HEK293T (cell line): ENCODE results near the gene CDH18.

Experiments used
- ARNT ChIP-seq: fragments of 450-650 bp; IDR thresholded peaks from 2 replicates; pipeline ENCODE4 v1.6.1; 2017; ENCODE audit warnings: mild to moderate bottlenecking
- FOXK2 ChIP-seq: fragments of 450-650 bp; IDR thresholded peaks from 2 replicates; pipeline ENCODE4 v1.6.1; 2016; ENCODE audit warnings: mild to moderate bottlenecking
- HDGF ChIP-seq: fragments of 450-650 bp; IDR thresholded peaks from 2 replicates; pipeline ENCODE4 v1.6.1; 2017; ENCODE audit warnings: antibody characterized with exemption, borderline replicate concordance
- SUZ12 ChIP-seq: fragments of 450-650 bp; IDR thresholded peaks from 2 replicates; pipeline ENCODE4 v1.6.1; 2016; ENCODE audit warnings: mild to moderate bottlenecking
- TARDBP ChIP-seq: fragments of 450-650 bp; IDR thresholded peaks from 2 replicates; pipeline ENCODE4 v1.6.1; 2016

GRCh38 chr5:19719109-19719508 lies 268.9 kb downstream of the CDH18 start:
- no peak for TF ChIP-seq FOXK2
- TF ChIP-seq HDGF, result no peak
- TF ChIP-seq TARDBP, result no peak
- TF ChIP-seq SUZ12, result no peak
- TF ChIP-seq ARNT, result no peak
